ENCODE results near the gene KCNQ1.

- TF ChIP-seq CTCF (IDR thresholded peaks at IDR 0.05; ENCODE audit: low read length) (no peak), EZH2 (IDR thresholded peaks at IDR 0.05; ENCODE audit: borderline replicate concordance, low read length) (no peak)
Observed at GRCh38 chr11:2883979-2884815, 439.4 kb downstream of the KCNQ1 start.
